GDM1 (cell line): ENCODE measurements around the gene LIN37.

Experiments
- DNase-seq: peaks from one replicate; lab custom pipeline; 2025; lab: John Stamatoyannopoulos, UW

The LIN37 gene

GRCh38 chr19:35775046-35775297 lies 26.6 kb downstream of the LIN37 start:
- no peak for DNase-seq

DNA sequence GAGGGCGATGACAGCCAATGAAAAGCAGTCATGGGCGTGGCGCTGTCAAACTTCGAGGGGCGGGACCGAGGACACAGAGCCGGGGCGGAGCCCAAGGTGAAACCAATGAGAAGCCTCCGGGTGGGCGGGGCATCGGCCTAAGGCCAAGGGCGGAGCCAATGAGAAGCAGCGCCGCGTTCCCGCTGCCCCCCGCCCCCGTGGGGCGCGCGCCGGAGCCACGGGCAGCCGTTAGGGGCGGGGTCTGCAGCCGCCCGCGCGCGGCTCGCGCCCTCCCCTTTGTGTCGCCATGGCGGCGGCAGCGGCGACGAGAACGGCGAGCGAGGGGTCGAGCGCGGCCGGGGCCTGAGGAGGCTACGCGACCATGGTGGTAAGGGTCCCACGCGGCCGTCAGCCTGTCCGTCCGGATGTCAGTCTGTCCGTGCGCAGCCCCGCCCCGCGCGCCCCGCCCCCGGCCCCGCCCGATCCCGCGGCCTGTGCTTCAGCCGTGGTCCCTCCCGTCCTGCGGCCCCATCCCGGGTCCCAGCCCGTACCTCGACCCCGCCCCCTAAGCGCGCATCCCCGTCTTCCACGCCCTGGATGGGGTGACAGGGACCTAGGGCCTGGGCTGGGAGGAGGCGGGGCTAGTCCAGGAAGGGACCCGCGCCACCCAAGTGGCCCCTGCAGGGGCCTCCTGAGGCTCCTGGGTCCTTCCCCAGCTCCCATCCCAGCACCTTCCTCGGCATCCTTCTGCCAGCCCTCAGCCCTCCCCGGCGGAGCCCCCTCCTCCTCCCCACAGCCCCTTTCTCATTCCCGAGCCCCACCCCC lies 27.1 kb downstream of the LIN37 start, which contains the start of gene ARHGAP33:
ARHGAP33 (plus strand) TSS at position 267 of the 804 bp plus-strand sequence; CDS start at position 362, 95 bp downstream.
- peak; percentile 96 for DNase-seq

DNA sequence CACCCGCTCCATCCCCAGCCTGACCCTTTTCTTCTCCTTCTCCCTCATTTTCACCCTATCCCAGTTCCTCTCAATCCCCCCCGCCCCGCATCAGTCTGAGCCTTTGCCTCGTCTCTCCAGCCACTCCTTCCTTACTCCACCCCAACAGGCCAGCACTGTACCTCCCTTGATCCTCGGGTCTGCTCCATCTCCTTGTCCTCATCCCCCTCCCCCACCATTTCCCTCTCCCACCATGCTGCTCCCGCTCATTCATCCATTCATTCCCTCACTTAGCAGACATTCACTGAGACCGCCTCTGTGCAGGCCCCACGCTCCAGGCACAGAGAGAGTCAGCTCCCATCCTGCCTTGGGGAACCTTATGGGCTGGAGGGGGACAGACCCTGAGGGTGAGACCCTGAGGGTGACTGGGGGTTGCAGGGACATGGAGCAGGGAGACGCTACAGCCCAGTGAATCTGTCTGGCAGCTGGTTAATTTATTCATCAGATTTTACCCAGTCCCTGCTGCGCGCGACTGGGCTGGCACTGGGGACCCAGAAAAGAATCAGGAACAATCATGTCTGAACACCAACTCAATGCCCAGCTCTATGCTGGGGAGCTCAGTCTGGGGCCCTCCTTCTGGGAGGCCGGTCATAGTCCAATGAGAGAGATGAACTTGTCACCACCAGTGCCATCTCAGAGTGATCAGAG lies 27.9 kb downstream of the LIN37 start:
- no peak for DNase-seq

DNA sequence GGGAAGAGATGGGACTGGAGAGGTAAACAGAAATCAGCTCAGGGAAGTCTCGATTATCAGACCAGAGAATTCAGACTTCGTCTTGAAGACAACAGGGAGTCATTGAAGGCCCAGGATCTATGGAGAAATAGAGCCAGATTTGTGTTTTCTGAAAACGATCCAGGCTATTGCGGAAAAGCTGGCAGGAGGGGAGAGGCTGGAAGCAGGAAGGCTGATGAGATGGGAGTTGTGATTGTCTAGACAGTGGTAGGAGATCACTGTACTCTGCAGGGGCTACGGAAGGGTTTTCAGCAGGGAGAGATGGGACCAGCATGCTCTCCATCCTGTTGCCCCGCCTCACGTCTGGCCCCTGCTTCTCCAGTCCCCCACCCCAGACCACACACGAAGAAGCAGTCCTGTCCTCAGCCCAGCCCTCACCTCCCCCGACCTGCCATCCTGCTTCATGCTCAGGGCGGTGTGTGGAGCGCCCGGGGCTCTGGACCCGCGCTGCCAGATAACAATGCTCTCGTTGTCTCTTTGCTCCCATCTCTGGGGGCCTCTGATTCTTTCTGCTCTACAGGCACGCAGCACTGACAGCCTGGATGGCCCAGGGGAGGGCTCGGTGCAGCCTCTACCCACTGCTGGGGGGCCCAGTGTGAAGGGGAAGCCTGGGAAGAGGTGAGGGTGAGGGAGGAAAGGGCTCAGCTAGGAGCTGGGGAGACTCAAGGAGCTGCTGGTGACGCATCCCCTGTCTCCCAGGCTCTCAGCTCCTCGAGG lies 28.9 kb downstream of the LIN37 start:
- no peak for DNase-seq

DNA sequence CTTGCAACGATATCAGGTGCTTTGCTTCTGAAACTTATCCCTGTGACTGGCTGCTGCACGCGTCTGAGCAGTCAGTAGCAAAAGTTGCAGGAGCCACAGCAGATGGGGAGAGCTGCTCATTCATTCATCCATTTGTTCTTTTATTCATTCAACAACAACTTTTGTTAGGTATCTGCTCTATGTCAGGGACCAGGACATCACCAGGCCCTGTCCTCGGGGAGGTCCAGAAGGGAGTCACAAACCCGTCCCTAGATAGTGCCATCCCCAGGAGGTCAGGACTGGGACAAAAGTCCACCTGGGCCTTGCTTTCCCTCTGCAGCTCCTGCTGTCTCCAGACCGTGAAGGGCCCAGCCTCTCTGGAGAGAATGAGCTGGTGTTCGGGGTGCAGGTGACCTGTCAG lies 29.6 kb downstream of the LIN37 start:
- no peak for DNase-seq

GRCh38 chr19:35779033-35779432 lies 30.7 kb downstream of the LIN37 start:
- no peak for DNase-seq

DNA sequence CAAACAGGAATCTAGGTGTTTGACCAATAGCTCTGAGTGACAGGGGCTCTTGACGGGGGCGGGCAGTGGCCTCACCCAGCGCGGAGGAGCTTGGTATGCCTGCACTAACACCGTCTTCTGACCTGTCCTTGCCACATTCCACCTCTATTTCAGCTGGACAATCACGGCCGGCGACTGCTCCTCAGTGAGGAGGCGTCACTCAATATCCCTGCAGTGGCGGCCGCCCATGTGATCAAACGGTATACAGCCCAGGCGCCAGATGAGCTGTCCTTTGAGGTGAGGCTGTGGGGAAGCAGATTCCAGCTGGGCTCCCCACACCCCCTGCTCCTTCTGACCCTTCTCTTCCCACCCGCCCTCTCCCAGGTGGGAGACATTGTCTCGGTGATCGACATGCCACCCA lies 31.7 kb downstream of the LIN37 start:
- DNase-seq: no peak

GRCh38 chr19:35780717-35781116 lies 32.3 kb downstream of the LIN37 start:
- no peak for DNase-seq

DNA sequence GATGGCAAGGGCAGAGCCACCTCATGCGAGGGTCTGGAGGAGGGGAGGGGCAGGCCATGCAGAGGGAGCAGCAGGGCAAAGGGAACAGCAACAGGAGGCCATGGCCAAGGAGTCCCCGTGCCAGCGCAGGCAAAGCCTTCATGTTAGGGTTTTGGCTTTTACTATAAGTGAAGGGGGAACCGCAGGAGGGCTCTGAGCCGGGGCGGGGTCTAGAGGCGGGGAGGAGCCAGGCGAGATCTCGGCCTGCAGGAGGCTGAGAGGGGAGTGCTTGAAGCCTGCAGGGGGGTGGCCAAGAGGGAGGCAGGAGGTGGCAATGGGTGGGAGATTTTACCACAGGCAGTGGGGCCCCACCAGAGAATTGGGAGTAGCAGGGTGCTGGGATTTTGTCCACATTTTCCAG lies 33.3 kb downstream of the LIN37 start:
- no peak for DNase-seq

DNA sequence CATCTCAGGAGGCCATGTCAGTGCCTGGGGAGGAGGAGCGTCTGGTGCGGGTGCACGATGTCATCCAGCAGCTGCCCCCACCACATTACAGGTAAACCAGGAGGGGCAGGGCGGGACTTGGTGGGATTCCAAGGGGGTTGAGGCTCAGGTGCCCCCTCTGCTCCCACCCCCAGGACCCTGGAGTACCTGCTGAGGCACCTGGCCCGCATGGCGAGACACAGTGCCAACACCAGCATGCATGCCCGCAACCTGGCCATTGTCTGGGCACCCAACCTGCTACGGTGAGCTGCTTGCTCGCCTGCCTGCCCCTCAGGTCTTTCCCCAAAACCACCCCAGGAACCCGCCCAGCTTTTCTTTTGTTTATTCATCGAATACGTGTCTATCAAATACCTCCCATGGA lies 34.2 kb downstream of the LIN37 start:
- no peak for DNase-seq

GRCh38 chr19:35783469-35784434 lies 35.4 kb downstream of the LIN37 start:
- no peak for DNase-seq

DNA sequence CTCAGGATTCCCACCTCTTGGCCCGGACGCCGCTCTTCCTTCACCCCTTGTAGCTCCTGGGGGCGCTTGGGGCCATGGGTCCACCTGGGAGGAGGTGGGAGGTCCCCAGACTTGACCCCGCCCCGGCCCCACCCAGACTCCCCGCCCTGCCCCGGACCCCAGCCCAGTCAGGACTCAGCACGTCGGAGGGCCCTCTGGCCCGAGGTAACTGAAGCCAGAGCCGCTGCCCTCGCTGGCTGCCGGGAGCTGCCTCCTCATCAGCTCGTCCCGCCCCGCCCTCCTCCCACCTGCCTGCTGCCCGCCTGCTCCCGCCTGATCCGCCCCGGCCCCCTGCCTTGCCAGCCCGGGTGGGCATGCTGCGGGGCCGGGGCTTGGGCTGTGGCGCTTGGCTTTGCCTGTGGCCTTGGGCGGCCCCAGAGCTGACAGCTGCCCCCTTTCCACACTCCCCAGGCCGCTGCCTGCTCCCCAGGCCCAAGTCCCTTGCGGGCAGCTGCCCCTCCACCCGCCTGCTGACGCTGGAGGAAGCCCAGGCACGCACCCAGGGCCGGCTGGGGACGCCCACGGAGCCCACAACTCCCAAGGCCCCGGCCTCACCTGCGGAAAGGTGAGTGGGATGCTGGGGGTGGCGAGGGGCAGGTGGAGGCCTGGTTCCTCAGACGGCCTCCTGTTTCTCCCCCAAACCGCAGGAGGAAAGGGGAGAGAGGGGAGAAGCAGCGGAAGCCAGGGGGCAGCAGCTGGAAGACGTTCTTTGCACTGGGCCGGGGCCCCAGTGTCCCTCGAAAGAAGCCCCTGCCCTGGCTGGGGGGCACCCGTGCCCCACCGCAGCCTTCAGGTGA lies 36.3 kb downstream of the LIN37 start:
- no peak for DNase-seq

- no peak for DNase-seq
Observed at GRCh38 chr19:35785339-35785627, 36.9 kb downstream of the LIN37 start.

DNA sequence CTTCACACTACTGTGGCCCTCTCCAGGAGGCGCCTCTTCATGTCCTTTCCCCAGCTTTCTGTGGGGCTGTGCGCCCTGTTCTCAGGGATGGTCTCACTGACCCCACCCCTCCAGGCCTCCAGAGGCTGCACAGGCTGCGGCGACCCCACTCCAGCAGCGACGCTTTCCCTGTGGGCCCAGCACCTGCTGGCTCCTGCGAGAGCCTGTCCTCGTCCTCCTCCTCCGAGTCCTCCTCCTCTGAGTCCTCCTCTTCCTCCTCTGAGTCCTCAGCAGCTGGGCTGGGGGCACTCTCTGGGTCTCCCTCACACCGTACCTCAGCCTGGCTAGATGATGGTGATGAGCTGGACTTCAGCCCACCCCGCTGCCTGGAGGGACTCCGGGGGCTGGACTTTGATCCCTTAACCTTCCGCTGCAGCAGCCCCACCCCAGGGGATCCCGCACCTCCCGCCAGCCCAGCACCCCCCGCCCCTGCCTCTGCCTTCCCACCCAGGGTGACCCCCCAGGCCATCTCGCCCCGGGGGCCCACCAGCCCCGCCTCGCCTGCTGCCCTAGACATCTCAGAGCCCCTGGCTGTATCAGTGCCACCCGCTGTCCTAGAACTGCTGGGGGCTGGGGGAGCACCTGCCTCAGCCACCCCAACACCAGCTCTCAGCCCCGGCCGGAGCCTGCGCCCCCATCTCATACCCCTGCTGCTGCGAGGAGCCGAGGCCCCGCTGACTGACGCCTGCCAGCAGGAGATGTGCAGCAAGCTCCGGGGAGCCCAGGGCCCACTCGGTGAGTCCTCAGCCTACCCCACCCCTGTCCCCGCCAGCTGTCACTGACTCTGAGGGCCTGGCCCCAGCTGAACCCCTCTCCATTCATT lies 38.2 kb downstream of the LIN37 start:
- DNase-seq: no peak

- DNase-seq: no peak
Observed at GRCh38 chr19:35787227-35787799, 38.9 kb downstream of the LIN37 start.

DNA sequence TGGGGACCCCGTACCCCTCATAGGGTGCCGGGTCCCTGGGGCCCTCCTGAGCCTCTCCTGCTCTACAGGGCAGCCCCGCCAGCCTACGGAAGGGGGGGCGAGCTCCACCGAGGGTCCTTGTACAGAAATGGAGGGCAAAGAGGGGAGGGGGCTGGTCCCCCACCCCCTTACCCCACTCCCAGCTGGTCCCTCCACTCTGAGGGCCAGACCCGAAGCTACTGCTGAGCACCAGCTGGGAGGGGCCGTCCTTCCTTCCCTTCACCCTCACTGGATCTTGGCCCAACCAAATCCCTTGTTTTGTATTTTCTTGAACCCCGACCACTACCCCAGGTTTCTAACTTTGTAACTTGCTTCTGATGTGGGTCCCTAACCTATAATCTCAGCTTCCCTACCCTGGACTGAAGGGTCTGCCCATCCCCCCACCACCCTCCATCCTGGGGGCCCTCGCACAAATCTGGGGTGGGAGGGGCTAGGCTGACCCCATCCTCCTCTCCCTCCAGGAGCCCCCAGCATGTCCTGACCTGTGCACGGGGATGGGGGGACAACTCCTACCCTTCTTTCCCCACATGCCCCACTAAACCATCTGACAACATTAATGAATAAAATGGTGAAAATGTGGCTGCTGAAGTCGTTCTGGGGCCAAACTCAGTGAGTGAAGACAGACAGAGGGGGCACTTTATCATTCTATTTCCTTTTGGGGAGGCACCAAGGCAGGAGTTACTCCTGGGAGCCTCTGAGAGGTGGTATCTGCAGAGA lies 40.0 kb downstream of the LIN37 start:
- DNase-seq: no peak

GRCh38 chr19:35789195-35789977 lies 41.0 kb downstream of the LIN37 start:
- DNase-seq: no peak
